ENCODE measurements around the gene TRIM59.

DNA sequence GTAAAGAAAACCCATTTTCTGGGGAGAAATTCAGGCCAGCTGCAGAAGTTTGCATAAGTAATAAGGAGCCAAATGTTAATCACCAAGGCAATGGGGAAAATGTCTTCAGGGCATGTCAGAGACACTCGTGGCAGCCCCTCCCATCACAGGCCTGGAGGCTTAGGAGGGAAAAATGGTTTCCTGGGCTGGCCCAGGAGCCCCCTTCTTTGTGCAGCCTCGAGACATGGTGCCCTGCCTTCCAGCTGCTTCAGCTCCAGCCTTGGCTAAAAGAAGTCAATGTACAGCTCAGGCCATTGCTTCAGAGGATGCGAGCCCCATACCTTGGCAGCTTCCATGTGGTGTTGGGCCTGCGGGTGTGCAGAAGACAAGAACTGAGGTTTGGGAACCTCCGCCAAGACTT lies 20.6 kb upstream of the TRIM59 start:
- TF ChIP-seq, protein P1, sequence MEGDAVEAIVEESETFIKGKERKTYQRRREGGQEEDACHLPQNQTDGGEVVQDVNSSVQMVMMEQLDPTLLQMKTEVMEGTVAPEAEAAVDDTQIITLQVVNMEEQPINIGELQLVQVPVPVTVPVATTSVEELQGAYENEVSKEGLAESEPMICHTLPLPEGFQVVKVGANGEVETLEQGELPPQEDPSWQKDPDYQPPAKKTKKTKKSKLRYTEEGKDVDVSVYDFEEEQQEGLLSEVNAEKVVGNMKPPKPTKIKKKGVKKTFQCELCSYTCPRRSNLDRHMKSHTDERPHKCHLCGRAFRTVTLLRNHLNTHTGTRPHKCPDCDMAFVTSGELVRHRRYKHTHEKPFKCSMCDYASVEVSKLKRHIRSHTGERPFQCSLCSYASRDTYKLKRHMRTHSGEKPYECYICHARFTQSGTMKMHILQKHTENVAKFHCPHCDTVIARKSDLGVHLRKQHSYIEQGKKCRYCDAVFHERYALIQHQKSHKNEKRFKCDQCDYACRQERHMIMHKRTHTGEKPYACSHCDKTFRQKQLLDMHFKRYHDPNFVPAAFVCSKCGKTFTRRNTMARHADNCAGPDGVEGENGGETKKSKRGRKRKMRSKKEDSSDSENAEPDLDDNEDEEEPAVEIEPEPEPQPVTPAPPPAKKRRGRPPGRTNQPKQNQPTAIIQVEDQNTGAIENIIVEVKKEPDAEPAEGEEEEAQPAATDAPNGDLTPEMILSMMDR (IDR thresholded peaks at IDR 0.05): no peak
- no peak for TF ChIP-seq POLR2A (IDR thresholded peaks at IDR 0.05)

All from body of pancreas (tissue), 4 donors.